Liver (tissue), 9 donors: ENCODE measurements around the gene LYRM4. TPM values are rescaled to one million over a fixed set of nuclear protein-coding genes. Genes with fewer than 3 reads are reported as not detected.

ENCODE experiments used
- DNase-seq: peaks from one replicate; pipeline ENCODE4 v3.0.0-alpha.2; 2017; ENCODE audit warnings: low spot score
- H3K27ac ChIP-seq, 2 donors: one replicate each; pipeline ENCODE4 v1.7.0; 2013; ENCODE audit warnings: inconsistent platforms in 2 of 2, low read length in 2 of 2, control low read depth in 1 of 2, low read depth in 1 of 2, mild to moderate bottlenecking in 1 of 2
- H3K27me3 ChIP-seq, 4 donors: one replicate each; pipeline versions ENCODE4 v1.6.1 to v1.7.0; 2013; ENCODE audit warnings: low read length in 3 of 4, inconsistent platforms in 1 of 4, mild to moderate bottlenecking in 1 of 4, moderate library complexity in 1 of 4; ENCODE audit not compliant: control insufficient read depth in 4 of 4, insufficient read depth in 4 of 4
- H3K36me3 ChIP-seq, 4 donors: one replicate each; pipeline versions ENCODE4 v1.6.1 to v1.7.0; 2013; ENCODE audit warnings: low read length in 3 of 4, mild to moderate bottlenecking in 3 of 4, low read depth in 1 of 4, moderate library complexity in 1 of 4; ENCODE audit not compliant: control insufficient read depth in 4 of 4, insufficient read depth in 3 of 4
- H3K4me1 ChIP-seq, 4 donors: one replicate each; pipeline versions ENCODE4 v1.6.1 to v1.7.0; 2013; ENCODE audit warnings: low read length in 3 of 4, mild to moderate bottlenecking in 3 of 4, moderate library complexity in 1 of 4; ENCODE audit not compliant: control insufficient read depth in 4 of 4, insufficient read depth in 4 of 4
- H3K4me3 ChIP-seq, 3 donors: one replicate each; pipeline versions ENCODE4 v1.6.1 to v1.7.0; 2013; ENCODE audit warnings: low read length in 3 of 3, control low read depth in 1 of 3, low read depth in 1 of 3, mild to moderate bottlenecking in 1 of 3
- H3K9ac ChIP-seq, 2 donors: one replicate each; pipeline ENCODE4 v1.7.0; 2013; ENCODE audit warnings: low read length in 2 of 2, mild to moderate bottlenecking in 2 of 2, moderate library complexity in 2 of 2, control low read depth in 1 of 2, low read depth in 1 of 2
- H3K9me3 ChIP-seq, 4 donors: one replicate each; pipeline versions ENCODE4 v1.6.1 to v1.7.0; 2013; ENCODE audit warnings: low read length in 3 of 4; ENCODE audit not compliant: control insufficient read depth in 4 of 4
- ATF3 ChIP-seq: IDR thresholded peaks from 2 replicates; pipeline ENCODE4 v1.6.1; 2016; ENCODE audit warnings: antibody characterized with exemption
- EGR1 ChIP-seq, 2 donors: IDR thresholded peaks; 2 replicates each; pipeline ENCODE4 v1.6.1; 2016 to 2018; ENCODE audit warnings: antibody characterized with exemption in 2 of 2, low read depth in 2 of 2
- FOXA1 ChIP-seq: IDR thresholded peaks from 2 replicates; pipeline ENCODE4 v1.6.1; 2016; ENCODE audit warnings: antibody characterized with exemption
- FOXA2 ChIP-seq: IDR thresholded peaks from 2 replicates; pipeline ENCODE4 v1.6.1; 2016; ENCODE audit warnings: antibody characterized with exemption
- GABPA ChIP-seq, 2 donors: IDR thresholded peaks in 1 of 2; conservative IDR thresholded peaks in 1 of 2; 2 replicates each; pipeline ENCODE4 v1.6.1; 2016; ENCODE audit warnings: antibody characterized with exemption in 2 of 2, mild to moderate bottlenecking in 1 of 2, moderate library complexity in 1 of 2
- HNF4A ChIP-seq, 2 donors: conservative IDR thresholded peaks; 2 replicates each; pipeline ENCODE4 v1.6.1; 2016; ENCODE audit warnings: antibody characterized with exemption in 2 of 2, mild to moderate bottlenecking in 2 of 2
- HNF4G ChIP-seq: IDR thresholded peaks from 2 replicates; pipeline ENCODE4 v1.6.1; 2016; ENCODE audit warnings: antibody characterized with exemption
- JUND ChIP-seq, 2 donors: IDR thresholded peaks; 2 replicates each; pipeline ENCODE4 v1.6.1; 2016; ENCODE audit warnings: antibody characterized with exemption in 2 of 2
- MAX ChIP-seq: IDR thresholded peaks from 2 replicates; pipeline ENCODE4 v1.6.1; 2016; ENCODE audit warnings: antibody characterized with exemption
- NR2F2 ChIP-seq: IDR thresholded peaks from 2 replicates; pipeline ENCODE4 v1.6.1; 2016; ENCODE audit warnings: antibody characterized with exemption
- RAD21 ChIP-seq, 2 donors: IDR thresholded peaks; 2 replicates each; pipeline ENCODE4 v1.6.1; 2016; ENCODE audit warnings: antibody characterized with exemption in 2 of 2, mild to moderate bottlenecking in 2 of 2
- REST ChIP-seq: IDR thresholded peaks from 2 replicates; pipeline ENCODE4 v1.6.1; 2016; ENCODE audit warnings: antibody characterized with exemption, mild to moderate bottlenecking
- RXRA ChIP-seq, 2 donors: IDR thresholded peaks; 2 replicates each; pipeline ENCODE4 v1.6.1; 2017 to 2018; ENCODE audit warnings: antibody characterized with exemption in 2 of 2, mild to moderate bottlenecking in 1 of 2
- SP1 ChIP-seq: IDR thresholded peaks from 2 replicates; pipeline ENCODE4 v1.6.1; 2018; ENCODE audit warnings: antibody characterized with exemption, mild to moderate bottlenecking
- TAF1 ChIP-seq: conservative IDR thresholded peaks from 2 replicates; pipeline ENCODE4 v1.6.1; 2016; ENCODE audit warnings: antibody characterized with exemption, mild to moderate bottlenecking
- YY1 ChIP-seq: IDR thresholded peaks from 2 replicates; pipeline ENCODE4 v1.6.1; 2016; ENCODE audit warnings: antibody characterized with exemption, mild to moderate bottlenecking
- ZBTB33 ChIP-seq: IDR thresholded peaks from 2 replicates; pipeline ENCODE4 v1.6.1; 2016; ENCODE audit warnings: antibody characterized with exemption
- WGBS: extraction: QIAGEN DNeasy Blood & Tissue Kit; methylation state at CpG from one replicate; pipeline ENCODE4 v1.1.7; 2013; 5-methylcytosine and 5-hydroxymethylcytosine counted together
- polyA plus RNA-seq, 2 donors: library from polyadenylated mRNA; stranded (reverse) in 1 of 2; unstranded in 1 of 2; fragments of 200-250 nt in 1 of 2; fragments of >200 nt in 1 of 2; fragmentation: Nextera tagmentation in 1 of 2; extraction: Ambion mirVana in 1 of 2; gene quantifications; one replicate each; pipeline versions ENCODE4 v1.2.1 to v1.2.3, GENCODE V29; 2013 to 2015
- total RNA-seq, 2 donors: library from RNA; depleted of rRNA; stranded (reverse); fragments of >200 nt; gene quantifications; one replicate each; pipeline ENCODE4 v1.2.3, GENCODE V29; 2014
- TF ChIP-seq, protein P1 (sequence below): fragments of 150-350 bp; IDR thresholded peaks from 2 replicates; pipeline ENCODE4 v1.5.1; 2017; ENCODE audit warnings: improper control_type of control experiment, low read depth, low read length; ENCODE audit not compliant: missing input control
- donor health status: healthy.
- donor health status: healthy.
- donor health status: healthy.
- donor health status: healthy.
- donor health status: healthy.

LYRM4 gene
- total and polyA plus RNA-seq, 4 donors, result 4.4 to 13.1 (median 6.5) TPM

DNA sequence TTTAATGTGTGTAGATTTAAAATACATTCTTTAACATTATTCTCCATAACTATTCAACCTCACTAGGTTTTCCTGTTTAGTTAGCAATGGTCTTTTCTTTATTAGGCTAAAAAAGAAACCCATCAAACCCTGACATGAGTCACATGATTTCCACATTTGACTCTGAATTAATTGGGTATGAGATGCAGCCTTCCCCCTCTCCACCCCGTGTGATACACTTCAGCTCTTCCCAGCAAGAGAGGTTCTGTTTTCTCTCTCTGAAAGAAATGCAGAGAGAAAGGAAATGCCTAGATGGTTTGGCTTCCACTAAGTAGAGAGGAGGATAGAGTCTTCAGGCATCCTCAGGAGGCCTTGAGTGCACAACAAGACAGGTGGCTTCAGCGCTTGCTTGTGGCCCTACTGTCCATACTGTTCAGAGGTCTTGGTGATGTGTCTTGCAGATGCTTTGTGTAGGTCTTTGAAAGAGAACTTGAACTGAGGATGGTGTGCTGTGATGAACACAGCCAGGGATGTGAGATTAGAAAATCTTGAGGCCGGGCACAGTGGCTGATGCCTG lies 17.9 kb upstream of the LYRM4 start:
- WGBS, result 92% methylated on average over 3 of the region's 3 CpGs
- H3K4me1 ChIP-seq, result no peaks in the 10 kb centered on the region
- no peak for DNase-seq
- no peaks in the 10 kb centered on the region for H3K9me3 ChIP-seq
- no peaks in the 10 kb centered on the region for H3K36me3 ChIP-seq
- no peak overlapping the region for H3K4me3 ChIP-seq
- no peaks in the 10 kb centered on the region for H3K27me3 ChIP-seq
- no peak overlapping the region for H3K27ac ChIP-seq
- no peak overlapping the region for H3K9ac ChIP-seq
- no peak for TF ChIP-seq ZBTB33
- TF ChIP-seq JUND (IDR thresholded peaks at IDR 0.05), result no peak
- TF ChIP-seq FOXA1, result no peak
- no peak for TF ChIP-seq MAX
- TF ChIP-seq YY1, result no peak
- no peak for TF ChIP-seq TAF1
- no peak for TF ChIP-seq HNF4G
- TF ChIP-seq REST, result no peak
- TF ChIP-seq NR2F2, result no peak
- TF ChIP-seq EGR1 (IDR thresholded peaks at IDR 0.05; ENCODE audit: low read depth in 2 of 2), result no peak
- TF ChIP-seq RAD21 (IDR thresholded peaks at IDR 0.05), result no peak
- TF ChIP-seq, protein P1, sequence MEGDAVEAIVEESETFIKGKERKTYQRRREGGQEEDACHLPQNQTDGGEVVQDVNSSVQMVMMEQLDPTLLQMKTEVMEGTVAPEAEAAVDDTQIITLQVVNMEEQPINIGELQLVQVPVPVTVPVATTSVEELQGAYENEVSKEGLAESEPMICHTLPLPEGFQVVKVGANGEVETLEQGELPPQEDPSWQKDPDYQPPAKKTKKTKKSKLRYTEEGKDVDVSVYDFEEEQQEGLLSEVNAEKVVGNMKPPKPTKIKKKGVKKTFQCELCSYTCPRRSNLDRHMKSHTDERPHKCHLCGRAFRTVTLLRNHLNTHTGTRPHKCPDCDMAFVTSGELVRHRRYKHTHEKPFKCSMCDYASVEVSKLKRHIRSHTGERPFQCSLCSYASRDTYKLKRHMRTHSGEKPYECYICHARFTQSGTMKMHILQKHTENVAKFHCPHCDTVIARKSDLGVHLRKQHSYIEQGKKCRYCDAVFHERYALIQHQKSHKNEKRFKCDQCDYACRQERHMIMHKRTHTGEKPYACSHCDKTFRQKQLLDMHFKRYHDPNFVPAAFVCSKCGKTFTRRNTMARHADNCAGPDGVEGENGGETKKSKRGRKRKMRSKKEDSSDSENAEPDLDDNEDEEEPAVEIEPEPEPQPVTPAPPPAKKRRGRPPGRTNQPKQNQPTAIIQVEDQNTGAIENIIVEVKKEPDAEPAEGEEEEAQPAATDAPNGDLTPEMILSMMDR, result no peak
- no peak for TF ChIP-seq RXRA (IDR thresholded peaks at IDR 0.05)
- no peak for TF ChIP-seq ATF3
- no peak for TF ChIP-seq FOXA2
- TF ChIP-seq SP1, result no peak
- no peak for TF ChIP-seq HNF4A (conservative IDR thresholded peaks at IDR 0.05)
- no peak for TF ChIP-seq GABPA (IDR thresholded peaks at IDR 0.05 in 1 of 2, conservative IDR thresholded peaks at IDR 0.05 in 1 of 2)
